Large intestine (tissue), 3 donors: ENCODE data around the gene TRO. TPM values are rescaled to one million over a fixed set of nuclear protein-coding genes. Genes with fewer than 3 reads are reported as not detected.

Experiments used
- DNase-seq, 2 donors: peaks; one replicate each; pipeline versions ENCODE4 v3.0.0 to v3.0.0-alpha.2; 2013
- H3K27ac ChIP-seq: one replicate; pipeline ENCODE4 v1.5.1; 2013; ENCODE audit warnings: low read length
- H3K27me3 ChIP-seq: 2 replicates; pipeline ENCODE4 v1.6.1; 2013; ENCODE audit warnings: low read length; ENCODE audit not compliant: control insufficient read depth, insufficient read depth
- H3K36me3 ChIP-seq: 2 replicates; pipeline ENCODE4 v1.6.1; 2013; ENCODE audit warnings: low read length; ENCODE audit not compliant: control insufficient read depth, insufficient read depth
- H3K4me1 ChIP-seq: one replicate; pipeline ENCODE4 v1.6.1; 2013; ENCODE audit warnings: low read length; ENCODE audit not compliant: control insufficient read depth, insufficient read depth
- H3K4me3 ChIP-seq: one replicate; pipeline ENCODE4 v1.5.1; 2013; ENCODE audit warnings: low read length
- H3K9me3 ChIP-seq: one replicate; pipeline ENCODE4 v1.6.1; 2013; ENCODE audit warnings: mild to moderate bottlenecking, low read depth, low read length, moderate library complexity; ENCODE audit not compliant: control insufficient read depth
- WGBS: methylation state at CpG from one replicate; pipeline ENCODE4 v1.1.5; 2013; ENCODE audit warnings: low lambda C conversion rate; ENCODE audit not compliant: insufficient coverage; 5-methylcytosine and 5-hydroxymethylcytosine counted together
- polyA plus RNA-seq: library from polyadenylated mRNA; unstranded; fragments of 120-200 nt; gene quantifications from one replicate; pipeline ENCODE4 v1.2.1, GENCODE V29; 2013

The TRO gene
- polyA plus RNA-seq, 1 donor: 33.0 TPM

GRCh38 chrX:54926978-54927377 is 6.4 kb downstream of the TRO start:
- Histone ChIP-seq H3K4me3 (no peak overlapping the region), H3K36me3 (peaks cover 2% of the 10 kb centered on the region), H3K9me3 (no peaks in the 10 kb centered on the region), H3K27ac (no peak overlapping the region), H3K4me1 (peaks cover under 1% of the 10 kb centered on the region), H3K27me3 (no peaks in the 10 kb centered on the region)
- DNase-seq: no peak
- WGBS: no CpG with 5 or more reads among the region's 2 CpGs

- Histone ChIP-seq H3K4me3 (no peak overlapping the region), H3K4me1 (no peaks in the 10 kb centered on the region), H3K36me3 (peaks cover 2% of the 10 kb centered on the region), H3K27me3 (no peaks in the 10 kb centered on the region), H3K27ac (no peak overlapping the region), H3K9me3 (no peaks in the 10 kb centered on the region)
- no peak for DNase-seq
- no CpG with 5 or more reads among the region's 3 CpGs for WGBS
Measured at GRCh38 chrX:54928876-54929275, 8.3 kb downstream of the TRO start.

DNA sequence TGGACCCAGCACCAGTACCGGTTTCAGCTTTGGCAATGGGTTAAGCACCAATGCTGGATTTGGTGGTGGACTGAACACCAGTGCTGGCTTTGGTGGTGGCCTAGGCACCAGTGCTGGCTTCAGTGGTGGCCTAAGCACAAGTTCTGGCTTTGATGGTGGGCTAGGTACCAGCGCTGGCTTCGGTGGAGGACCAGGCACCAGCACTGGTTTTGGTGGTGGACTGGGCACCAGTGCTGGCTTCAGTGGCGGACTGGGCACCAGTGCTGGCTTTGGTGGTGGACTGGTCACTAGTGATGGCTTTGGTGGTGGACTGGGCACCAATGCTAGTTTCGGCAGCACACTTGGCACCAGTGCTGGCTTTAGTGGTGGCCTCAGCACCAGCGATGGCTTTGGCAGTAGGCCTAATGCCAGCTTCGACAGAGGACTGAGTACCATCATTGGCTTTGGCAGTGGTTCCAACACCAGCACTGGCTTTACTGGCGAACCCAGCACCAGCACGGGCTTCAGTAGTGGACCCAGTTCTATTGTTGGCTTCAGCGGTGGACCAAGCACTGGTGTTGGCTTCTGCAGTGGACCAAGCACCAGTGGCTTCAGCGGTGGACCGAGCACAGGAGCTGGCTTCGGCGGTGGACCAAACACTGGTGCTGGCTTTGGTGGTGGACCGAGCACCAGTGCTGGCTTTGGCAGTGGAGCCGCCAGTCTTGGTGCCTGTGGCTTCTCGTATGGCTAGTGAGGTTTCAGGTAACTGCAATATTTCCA is 9.8 kb downstream of the TRO start:
- no peaks in the 10 kb centered on the region for H3K27me3 ChIP-seq
- H3K4me3 ChIP-seq: no peak overlapping the region
- no peaks in the 10 kb centered on the region for H3K4me1 ChIP-seq
- H3K27ac ChIP-seq: no peak overlapping the region
- H3K36me3 ChIP-seq: peaks cover 2% of the 10 kb centered on the region
- no peak for DNase-seq
- H3K9me3 ChIP-seq: no peaks in the 10 kb centered on the region
- no CpG with 5 or more reads among the region's 17 CpGs for WGBS

- H3K27me3 ChIP-seq: no peaks in the 10 kb centered on the region
- DNase-seq: peak in 1 of 2 donors; percentile 22
- no CpG with 5 or more reads among the region's 2 CpGs for WGBS
- H3K27ac ChIP-seq: no peak overlapping the region
- no peaks in the 10 kb centered on the region for H3K4me1 ChIP-seq
- no peaks in the 10 kb centered on the region for H3K9me3 ChIP-seq
- H3K4me3 ChIP-seq: no peak overlapping the region
- H3K36me3 ChIP-seq: peaks cover 2% of the 10 kb centered on the region
Measured at GRCh38 chrX:54931107-54931506, 10.5 kb downstream of the TRO start.

DNA sequence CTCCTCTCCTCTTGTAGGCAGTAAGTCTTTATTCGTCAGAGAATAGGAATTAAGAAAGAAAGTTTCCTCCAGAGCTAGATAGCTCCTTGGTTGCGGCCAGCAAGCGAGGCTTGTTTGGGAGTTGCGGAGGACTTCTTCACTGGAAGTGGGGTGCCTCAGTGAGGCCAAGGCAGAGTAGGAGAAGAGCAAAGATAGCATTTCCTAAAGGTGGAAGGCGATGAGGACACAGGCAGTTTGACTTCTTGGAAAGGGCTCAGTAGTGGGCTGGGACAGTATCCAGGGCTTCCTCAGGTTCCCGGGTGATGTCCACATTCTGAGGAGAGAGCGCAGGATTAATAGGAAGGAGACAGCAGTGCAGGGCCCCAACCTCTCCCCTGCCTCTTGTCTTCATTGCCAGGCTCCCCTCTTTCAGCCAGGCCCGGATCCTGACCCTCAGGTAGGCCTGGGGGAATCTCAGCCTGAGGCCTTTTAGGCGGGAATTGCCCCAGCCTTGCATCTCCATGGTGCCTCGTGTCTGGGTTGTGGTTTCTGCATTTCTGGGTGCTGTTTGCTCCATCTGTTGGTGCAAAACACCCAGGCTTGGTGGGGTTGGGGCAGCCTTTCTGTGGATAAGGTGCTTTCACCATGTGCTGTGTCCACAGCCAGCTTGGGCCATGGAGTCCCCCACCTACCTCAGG is 12.7 kb downstream of the TRO start:
- H3K9me3 ChIP-seq: no peaks in the 10 kb centered on the region
- no CpG with 5 or more reads among the region's 10 CpGs for WGBS
- no peaks in the 10 kb centered on the region for H3K4me1 ChIP-seq
- DNase-seq: no peak
- no peak overlapping the region for H3K4me3 ChIP-seq
- no peaks in the 10 kb centered on the region for H3K27me3 ChIP-seq
- no peaks in the 10 kb centered on the region for H3K36me3 ChIP-seq
- no peak overlapping the region for H3K27ac ChIP-seq

DNA sequence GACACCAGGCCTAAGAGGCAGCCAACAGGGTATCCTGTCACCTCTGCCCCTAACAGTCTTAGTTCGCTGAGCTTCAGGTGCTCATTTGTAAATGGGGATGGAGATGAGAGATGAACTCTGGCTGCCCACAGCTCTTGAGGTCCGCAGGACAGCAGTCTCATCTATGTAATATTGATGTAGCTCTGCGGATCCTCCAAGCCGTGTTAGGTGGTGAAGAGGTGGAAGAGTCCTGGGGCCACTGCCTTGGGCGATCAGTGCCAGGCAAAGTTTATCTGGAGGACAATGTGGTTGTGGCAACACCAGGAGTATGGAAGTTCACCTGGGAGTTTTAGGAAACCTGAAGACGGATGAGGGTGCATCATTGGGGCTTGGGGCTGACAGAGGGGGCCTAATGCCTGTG is 13.4 kb downstream of the TRO start:
- no peaks in the 10 kb centered on the region for H3K27me3 ChIP-seq
- no peak overlapping the region for H3K27ac ChIP-seq

DNA sequence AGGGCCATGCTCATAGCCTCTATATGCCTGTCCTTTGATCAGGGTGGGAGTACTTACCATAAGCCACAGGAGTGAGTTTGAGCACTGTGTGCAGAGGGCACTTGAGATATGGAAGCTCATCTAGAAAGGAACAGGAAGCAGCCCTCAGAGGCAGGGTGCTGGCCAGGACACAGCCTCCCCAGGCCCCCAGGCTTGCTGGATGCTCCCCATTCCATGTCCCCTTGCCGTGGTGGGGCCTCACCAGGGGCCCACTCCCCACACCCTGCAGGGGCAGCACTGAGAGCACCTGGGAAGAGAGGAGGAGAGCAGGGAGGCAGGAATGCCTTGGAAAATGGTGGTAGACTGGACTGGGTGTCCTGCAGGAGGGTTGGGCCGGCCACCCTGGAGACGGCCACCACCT is 14.3 kb downstream of the TRO start:
- Histone ChIP-seq H3K27me3 (no peaks in the 10 kb centered on the region), H3K4me3 (no peak overlapping the region), H3K36me3 (no peaks in the 10 kb centered on the region), H3K4me1 (no peaks in the 10 kb centered on the region), H3K9me3 (no peaks in the 10 kb centered on the region), H3K27ac (no peak overlapping the region)
- WGBS: no CpG with 5 or more reads among the region's 3 CpGs
- DNase-seq: no peak

More for the DNA sequence above, 13.4 kb downstream of the TRO start:
- no CpG with 5 or more reads among the region's 6 CpGs for WGBS
- Histone ChIP-seq H3K4me1 (no peaks in the 10 kb centered on the region), H3K4me3 (no peak overlapping the region), H3K36me3 (no peaks in the 10 kb centered on the region), H3K9me3 (no peaks in the 10 kb centered on the region)
- no peak for DNase-seq

DNA sequence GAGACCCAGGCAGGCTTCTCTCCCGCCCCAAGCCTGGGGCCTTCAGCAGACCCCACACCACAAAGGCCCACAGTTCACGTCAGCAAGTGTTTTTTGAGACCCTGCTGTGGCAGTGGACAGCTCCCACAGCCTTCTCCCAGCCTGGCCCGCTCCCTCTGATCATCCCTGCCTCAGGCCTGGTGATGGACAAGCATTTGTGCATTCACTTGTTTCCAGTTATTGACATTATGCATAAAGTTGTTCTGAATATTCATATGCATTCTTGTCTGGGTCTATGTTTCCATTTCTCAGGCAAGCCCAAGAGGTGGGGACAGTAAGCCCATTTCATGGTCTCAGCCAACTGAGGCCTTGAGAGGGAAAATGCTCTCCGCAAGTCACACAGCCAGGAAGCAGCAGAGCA is 14.7 kb downstream of the TRO start:
- no CpG with 5 or more reads among the region's 4 CpGs for WGBS
- Histone ChIP-seq H3K27me3 (no peaks in the 10 kb centered on the region), H3K9me3 (no peaks in the 10 kb centered on the region), H3K27ac (no peak overlapping the region), H3K4me1 (no peaks in the 10 kb centered on the region), H3K36me3 (no peaks in the 10 kb centered on the region), H3K4me3 (no peak overlapping the region)
- DNase-seq: no peak

DNA sequence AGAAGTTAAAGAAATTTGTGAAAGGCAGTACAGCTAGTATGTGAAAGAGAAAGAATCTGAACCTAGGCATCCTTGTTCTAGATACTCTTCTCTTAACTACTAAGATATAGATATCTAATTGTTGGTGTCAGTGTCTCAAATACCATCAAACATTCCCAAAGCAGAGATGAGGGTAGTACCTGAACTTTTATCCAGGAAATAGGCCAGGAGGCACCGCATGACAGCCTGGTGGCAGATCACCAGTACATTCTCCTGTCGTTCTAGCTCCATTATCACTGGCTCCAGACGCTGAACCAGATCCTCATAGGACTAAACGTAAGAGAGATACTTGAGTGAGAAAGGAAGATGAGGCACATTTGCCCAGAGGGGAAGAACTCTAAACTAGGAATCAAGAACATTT is 16.8 kb downstream of the TRO start:
- DNase-seq: no peak

GRCh38 chrX:54944816-54945215 is 24.2 kb downstream of the TRO start:
- H3K4me3 ChIP-seq: no peak overlapping the region
- H3K4me1 ChIP-seq: no peaks in the 10 kb centered on the region
- H3K27ac ChIP-seq: no peak overlapping the region
- no peaks in the 10 kb centered on the region for H3K27me3 ChIP-seq
- no peaks in the 10 kb centered on the region for H3K9me3 ChIP-seq
- H3K36me3 ChIP-seq: no peaks in the 10 kb centered on the region
- no peak for DNase-seq

More for the DNA sequence above, 16.8 kb downstream of the TRO start:
- no peaks in the 10 kb centered on the region for H3K36me3 ChIP-seq
- H3K27ac ChIP-seq: no peak overlapping the region
- H3K9me3 ChIP-seq: no peaks in the 10 kb centered on the region
- no CpG with 5 or more reads among the region's 4 CpGs for WGBS
- no peak overlapping the region for H3K4me3 ChIP-seq
- no peaks in the 10 kb centered on the region for H3K4me1 ChIP-seq
- no peaks in the 10 kb centered on the region for H3K27me3 ChIP-seq

- Histone ChIP-seq H3K36me3 (no peaks in the 10 kb centered on the region), H3K9me3 (no peaks in the 10 kb centered on the region), H3K4me3 (no peak overlapping the region), H3K27me3 (no peaks in the 10 kb centered on the region), H3K4me1 (no peaks in the 10 kb centered on the region), H3K27ac (no peak overlapping the region)
- WGBS: no CpG with 5 or more reads among the region's 6 CpGs
- no peak for DNase-seq
Measured at GRCh38 chrX:54945224-54945623, 24.6 kb downstream of the TRO start.
